HEK293 (cell line): Measurements from ENCODE around the gene MVP.
A peak's percentile ranks its signal among the peaks of the same experiment; 100 is the strongest.

Source experiments
- BCL11A ChIP-seq: fragments of 450-650 bp; formaldehyde crosslinking; IDR thresholded peaks from 2 replicates; pipeline ENCODE4 v1.5.1; 2016; ENCODE audit warnings: low read depth, missing biosample characterization, missing genetic modification characterization
- GLI4 ChIP-seq: fragments of 450-650 bp; formaldehyde crosslinking; IDR thresholded peaks from 2 replicates; pipeline ENCODE4 v1.5.1; 2016; ENCODE audit warnings: missing biosample characterization, missing genetic modification characterization
- KLF8 ChIP-seq: fragments of 450-650 bp; formaldehyde crosslinking; IDR thresholded peaks from 2 replicates; pipeline ENCODE4 v1.5.1; 2016; ENCODE audit warnings: missing biosample characterization, missing genetic modification characterization
- TCF7L2 ChIP-seq: IDR thresholded peaks from 2 replicates; pipeline ENCODE4 v1.6.1; 2011; ENCODE audit warnings: low read depth, mild to moderate bottlenecking, inconsistent platforms, low read length, moderate library complexity, borderline replicate concordance
- WT1 ChIP-seq: fragments of 450-650 bp; formaldehyde crosslinking; IDR thresholded peaks from 2 replicates; pipeline ENCODE4 v1.5.1; 2016; ENCODE audit warnings: missing biosample characterization, missing genetic modification characterization
- ZBTB20 ChIP-seq: fragments of 450-650 bp; formaldehyde crosslinking; IDR thresholded peaks from 2 replicates; pipeline ENCODE4 v1.5.1; 2016; ENCODE audit warnings: missing biosample characterization, missing genetic modification characterization
- ZFP37 ChIP-seq: fragments of 450-650 bp; formaldehyde crosslinking; IDR thresholded peaks from 2 replicates; pipeline ENCODE4 v1.5.1; 2016; ENCODE audit warnings: missing biosample characterization, missing genetic modification characterization
- ZNF132 ChIP-seq: fragments of 450-650 bp; formaldehyde crosslinking; IDR thresholded peaks from 2 replicates; pipeline ENCODE4 v1.5.1; 2017; ENCODE audit warnings: missing biosample characterization, missing genetic modification characterization, borderline replicate concordance
- ZNF133 ChIP-seq: fragments of 450-650 bp; formaldehyde crosslinking; IDR thresholded peaks from 2 replicates; pipeline ENCODE4 v1.5.1; 2016; ENCODE audit warnings: missing biosample characterization, missing genetic modification characterization
- ZNF138 ChIP-seq: fragments of 450-650 bp; formaldehyde crosslinking; IDR thresholded peaks from 2 replicates; pipeline ENCODE4 v1.5.1; 2016; ENCODE audit warnings: missing biosample characterization, missing genetic modification characterization, borderline replicate concordance
- ZNF146 ChIP-seq: fragments of 450-650 bp; formaldehyde crosslinking; IDR thresholded peaks from 2 replicates; pipeline ENCODE4 v1.5.1; 2016; ENCODE audit warnings: missing biosample characterization, missing genetic modification characterization
- ZNF174 ChIP-seq: fragments of 450-650 bp; formaldehyde crosslinking; IDR thresholded peaks from 2 replicates; pipeline ENCODE4 v1.5.0; 2017; ENCODE audit warnings: missing biosample characterization, mild to moderate bottlenecking, missing genetic modification characterization
- ZNF302 ChIP-seq: fragments of 450-650 bp; formaldehyde crosslinking; IDR thresholded peaks from 2 replicates; pipeline ENCODE4 v1.5.1; 2016; ENCODE audit warnings: missing biosample characterization, missing genetic modification characterization, low read depth
- ZNF324 ChIP-seq: fragments of 450-650 bp; formaldehyde crosslinking; IDR thresholded peaks from 2 replicates; pipeline ENCODE4 v1.5.1; 2016; ENCODE audit warnings: missing biosample characterization, missing genetic modification characterization
- ZNF366 ChIP-seq: fragments of 450-650 bp; formaldehyde crosslinking; conservative IDR thresholded peaks from 2 replicates; pipeline ENCODE4 v1.5.1; 2016; ENCODE audit warnings: missing biosample characterization, missing genetic modification characterization
- ZNF394 ChIP-seq: fragments of 450-650 bp; formaldehyde crosslinking; IDR thresholded peaks from 2 replicates; pipeline ENCODE4 v1.5.1; 2016; ENCODE audit warnings: missing biosample characterization, missing genetic modification characterization, mild to moderate bottlenecking, moderate library complexity, borderline replicate concordance
- ZNF48 ChIP-seq: fragments of 450-650 bp; formaldehyde crosslinking; IDR thresholded peaks from 2 replicates; pipeline ENCODE4 v1.5.1; 2016; ENCODE audit warnings: missing biosample characterization, missing genetic modification characterization
- ZNF501 ChIP-seq: fragments of 450-650 bp; formaldehyde crosslinking; IDR thresholded peaks from 2 replicates; pipeline ENCODE4 v1.5.1; 2016; ENCODE audit warnings: missing biosample characterization, missing genetic modification characterization
- ZNF629 ChIP-seq: fragments of 450-650 bp; formaldehyde crosslinking; IDR thresholded peaks from 2 replicates; pipeline ENCODE4 v1.5.1; 2017; ENCODE audit warnings: missing biosample characterization, missing genetic modification characterization
- ZNF664 ChIP-seq: fragments of 450-650 bp; formaldehyde crosslinking; IDR thresholded peaks from 2 replicates; pipeline ENCODE4 v1.5.1; 2016; ENCODE audit warnings: missing biosample characterization, missing genetic modification characterization
- ZNF777 ChIP-seq: fragments of 450-650 bp; formaldehyde crosslinking; IDR thresholded peaks from 2 replicates; pipeline ENCODE4 v1.5.1; 2017; ENCODE audit warnings: missing biosample characterization, missing genetic modification characterization, borderline replicate concordance
- TF ChIP-seq, protein P1 (sequence below): fragments of 450-650 bp; formaldehyde crosslinking; conservative IDR thresholded peaks from 2 replicates; pipeline ENCODE4 v1.5.1; 2016; ENCODE audit warnings: low read depth, missing biosample characterization, missing genetic modification characterization
- TF ChIP-seq, protein P2 (sequence below): fragments of 450-650 bp; formaldehyde crosslinking; IDR thresholded peaks from 2 replicates; pipeline ENCODE4 v1.5.1; 2016; ENCODE audit warnings: missing biosample characterization, missing genetic modification characterization, borderline replicate concordance
- TF ChIP-seq, protein P3 (sequence below): IDR thresholded peaks from 2 replicates; pipeline ENCODE4 v1.6.1; 2011; ENCODE audit warnings: mild to moderate bottlenecking, low read depth, low read length, borderline replicate concordance
- TF ChIP-seq, protein P4 (sequence below): fragments of 450-650 bp; formaldehyde crosslinking; IDR thresholded peaks from 2 replicates; pipeline ENCODE4 v1.5.1; 2016; ENCODE audit warnings: missing biosample characterization, missing genetic modification characterization
- TF ChIP-seq, protein P5 (sequence below): fragments of 450-650 bp; formaldehyde crosslinking; IDR thresholded peaks from 2 replicates; pipeline ENCODE4 v1.5.1; 2016; ENCODE audit warnings: missing biosample characterization, missing genetic modification characterization
- TF ChIP-seq, protein P6 (sequence below): fragments of 450-650 bp; formaldehyde crosslinking; IDR thresholded peaks from 2 replicates; pipeline ENCODE4 v1.5.1; 2017; ENCODE audit warnings: missing biosample characterization, missing genetic modification characterization

The MVP gene

DNA sequence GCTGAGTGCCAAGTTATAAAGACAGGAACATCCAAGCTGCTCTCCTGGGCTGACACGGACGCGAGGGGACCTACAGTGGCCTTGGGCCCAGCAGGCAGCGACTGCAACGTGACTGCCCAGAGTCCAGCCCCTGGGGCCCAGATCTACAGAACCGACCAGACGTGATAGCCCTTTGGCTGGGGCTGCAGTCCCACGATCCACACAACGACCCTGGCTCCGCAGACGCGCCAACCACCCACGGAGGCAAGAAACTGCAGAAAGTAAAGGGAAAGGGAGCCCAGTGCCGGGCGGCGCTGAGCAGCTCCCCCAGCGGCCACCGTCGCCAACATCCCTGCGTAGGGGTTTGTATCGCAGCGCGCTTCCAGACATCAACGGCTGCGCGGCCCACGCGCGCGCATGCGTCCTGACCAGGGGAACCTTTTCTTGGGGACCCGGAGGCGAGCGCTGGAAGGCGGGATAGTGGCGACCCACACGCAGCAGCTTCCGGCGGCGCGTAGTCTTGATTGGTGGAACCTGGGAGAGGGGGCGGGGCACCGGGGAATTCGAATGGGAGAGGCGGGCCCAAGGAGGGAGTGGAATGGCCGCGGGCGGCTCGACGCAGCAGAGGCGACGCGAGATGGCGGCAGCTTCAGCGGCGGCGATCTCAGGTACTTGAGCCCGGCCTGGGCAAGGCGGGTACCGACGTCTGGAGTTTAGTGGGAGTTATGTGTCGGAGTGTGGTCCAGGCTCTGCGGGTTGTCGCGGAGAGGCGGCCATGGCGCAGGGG lies 29.9 kb upstream of the MVP start, which contains the start of gene KIF22 (continued):
- TF ChIP-seq, protein P1, sequence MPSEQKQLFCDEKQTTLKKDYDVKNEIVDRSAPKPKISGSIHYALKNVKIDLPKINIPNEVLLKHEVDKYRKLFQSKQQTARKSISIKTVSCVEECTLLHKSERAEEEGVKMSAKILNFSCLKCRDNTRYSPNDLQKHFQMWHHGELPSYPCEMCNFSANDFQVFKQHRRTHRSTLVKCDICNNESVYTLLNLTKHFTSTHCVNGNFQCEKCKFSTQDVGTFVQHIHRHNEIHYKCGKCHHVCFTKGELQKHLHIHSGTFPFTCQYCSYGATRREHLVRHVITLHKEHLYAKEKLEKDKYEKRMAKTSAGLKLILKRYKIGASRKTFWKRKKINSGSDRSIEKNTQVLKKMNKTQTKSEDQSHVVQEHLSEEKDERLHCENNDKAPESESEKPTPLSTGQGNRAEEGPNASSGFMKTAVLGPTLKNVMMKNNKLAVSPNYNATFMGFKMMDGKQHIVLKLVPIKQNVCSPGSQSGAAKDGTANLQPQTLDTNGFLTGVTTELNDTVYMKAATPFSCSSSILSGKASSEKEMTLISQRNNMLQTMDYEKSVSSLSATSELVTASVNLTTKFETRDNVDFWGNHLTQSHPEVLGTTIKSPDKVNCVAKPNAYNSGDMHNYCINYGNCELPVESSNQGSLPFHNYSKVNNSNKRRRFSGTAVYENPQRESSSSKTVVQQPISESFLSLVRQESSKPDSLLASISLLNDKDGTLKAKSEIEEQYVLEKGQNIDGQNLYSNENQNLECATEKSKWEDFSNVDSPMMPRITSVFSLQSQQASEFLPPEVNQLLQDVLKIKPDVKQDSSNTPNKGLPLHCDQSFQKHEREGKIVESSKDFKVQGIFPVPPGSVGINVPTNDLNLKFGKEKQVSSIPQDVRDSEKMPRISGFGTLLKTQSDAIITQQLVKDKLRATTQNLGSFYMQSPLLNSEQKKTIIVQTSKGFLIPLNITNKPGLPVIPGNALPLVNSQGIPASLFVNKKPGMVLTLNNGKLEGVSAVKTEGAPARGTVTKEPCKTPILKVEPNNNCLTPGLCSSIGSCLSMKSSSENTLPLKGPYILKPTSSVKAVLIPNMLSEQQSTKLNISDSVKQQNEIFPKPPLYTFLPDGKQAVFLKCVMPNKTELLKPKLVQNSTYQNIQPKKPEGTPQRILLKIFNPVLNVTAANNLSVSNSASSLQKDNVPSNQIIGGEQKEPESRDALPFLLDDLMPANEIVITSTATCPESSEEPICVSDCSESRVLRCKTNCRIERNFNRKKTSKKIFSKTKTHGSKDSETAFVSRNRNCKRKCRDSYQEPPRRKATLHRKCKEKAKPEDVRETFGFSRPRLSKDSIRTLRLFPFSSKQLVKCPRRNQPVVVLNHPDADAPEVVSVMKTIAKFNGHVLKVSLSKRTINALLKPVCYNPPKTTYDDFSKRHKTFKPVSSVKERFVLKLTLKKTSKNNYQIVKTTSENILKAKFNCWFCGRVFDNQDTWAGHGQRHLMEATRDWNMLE (tag by site-specific recombination) = peak; percentile 41; the same call in 1 of the 2 replicates
- TF ChIP-seq, protein P2, sequence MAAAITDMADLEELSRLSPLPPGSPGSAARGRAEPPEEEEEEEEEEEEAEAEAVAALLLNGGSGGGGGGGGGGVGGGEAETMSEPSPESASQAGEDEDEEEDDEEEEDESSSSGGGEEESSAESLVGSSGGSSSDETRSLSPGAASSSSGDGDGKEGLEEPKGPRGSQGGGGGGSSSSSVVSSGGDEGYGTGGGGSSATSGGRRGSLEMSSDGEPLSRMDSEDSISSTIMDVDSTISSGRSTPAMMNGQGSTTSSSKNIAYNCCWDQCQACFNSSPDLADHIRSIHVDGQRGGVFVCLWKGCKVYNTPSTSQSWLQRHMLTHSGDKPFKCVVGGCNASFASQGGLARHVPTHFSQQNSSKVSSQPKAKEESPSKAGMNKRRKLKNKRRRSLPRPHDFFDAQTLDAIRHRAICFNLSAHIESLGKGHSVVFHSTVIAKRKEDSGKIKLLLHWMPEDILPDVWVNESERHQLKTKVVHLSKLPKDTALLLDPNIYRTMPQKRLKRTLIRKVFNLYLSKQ = no peak
- no peak for TF ChIP-seq ZFP37 (tag by site-specific recombination)
- TF ChIP-seq, protein P3, sequence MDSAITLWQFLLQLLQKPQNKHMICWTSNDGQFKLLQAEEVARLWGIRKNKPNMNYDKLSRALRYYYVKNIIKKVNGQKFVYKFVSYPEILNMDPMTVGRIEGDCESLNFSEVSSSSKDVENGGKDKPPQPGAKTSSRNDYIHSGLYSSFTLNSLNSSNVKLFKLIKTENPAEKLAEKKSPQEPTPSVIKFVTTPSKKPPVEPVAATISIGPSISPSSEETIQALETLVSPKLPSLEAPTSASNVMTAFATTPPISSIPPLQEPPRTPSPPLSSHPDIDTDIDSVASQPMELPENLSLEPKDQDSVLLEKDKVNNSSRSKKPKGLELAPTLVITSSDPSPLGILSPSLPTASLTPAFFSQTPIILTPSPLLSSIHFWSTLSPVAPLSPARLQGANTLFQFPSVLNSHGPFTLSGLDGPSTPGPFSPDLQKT = peak; percentile 28; the same call in 1 of the 2 replicates
- TF ChIP-seq GLI4 = peak; percentile 85
- no peak for TF ChIP-seq ZNF664
- peak; percentile 46; the same call in 1 of the 2 replicates for TF ChIP-seq ZNF324 (tag by site-specific recombination)
- TF ChIP-seq ZNF138 (tag by site-specific recombination) = no peak
- no peak; the same call in 1 of the 2 replicates for TF ChIP-seq ZNF394 (tag by site-specific recombination)
- no peak for TF ChIP-seq TCF7L2
- TF ChIP-seq ZNF501 (tag by site-specific recombination) = peak; percentile 88
- no peak for TF ChIP-seq BCL11A (tag by site-specific recombination)
- TF ChIP-seq KLF8 (tag by site-specific recombination) = peak; percentile 59; the same call in 1 of the 2 replicates
- TF ChIP-seq, protein P4, sequence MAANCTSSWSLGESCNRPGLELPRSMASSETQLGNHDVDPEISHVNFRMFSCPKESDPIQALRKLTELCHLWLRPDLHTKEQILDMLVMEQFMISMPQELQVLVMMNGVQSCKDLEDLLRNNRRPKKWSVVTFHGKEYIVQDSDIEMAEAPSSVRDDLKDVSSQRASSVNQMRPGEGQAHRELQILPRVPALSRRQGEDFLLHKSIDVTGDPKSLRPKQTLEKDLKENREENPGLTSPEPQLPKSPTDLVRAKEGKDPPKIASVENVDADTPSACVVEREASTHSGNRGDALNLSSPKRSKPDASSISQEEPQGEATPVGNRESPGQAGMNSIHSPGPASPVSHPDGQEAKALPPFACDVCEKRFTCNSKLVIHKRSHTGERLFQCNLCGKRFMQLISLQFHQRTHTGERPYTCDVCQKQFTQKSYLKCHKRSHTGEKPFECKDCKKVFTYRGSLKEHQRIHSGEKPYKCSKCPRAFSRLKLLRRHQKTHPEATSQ = 0 out of 2 replicates have a peak, but pooled peaks have one; percentile 9
- TF ChIP-seq ZNF302 (tag by site-specific recombination) = no peak
- TF ChIP-seq ZNF629 (tag by site-specific recombination) = peak; percentile 70
- no peak for TF ChIP-seq ZNF132
- TF ChIP-seq, protein P5, sequence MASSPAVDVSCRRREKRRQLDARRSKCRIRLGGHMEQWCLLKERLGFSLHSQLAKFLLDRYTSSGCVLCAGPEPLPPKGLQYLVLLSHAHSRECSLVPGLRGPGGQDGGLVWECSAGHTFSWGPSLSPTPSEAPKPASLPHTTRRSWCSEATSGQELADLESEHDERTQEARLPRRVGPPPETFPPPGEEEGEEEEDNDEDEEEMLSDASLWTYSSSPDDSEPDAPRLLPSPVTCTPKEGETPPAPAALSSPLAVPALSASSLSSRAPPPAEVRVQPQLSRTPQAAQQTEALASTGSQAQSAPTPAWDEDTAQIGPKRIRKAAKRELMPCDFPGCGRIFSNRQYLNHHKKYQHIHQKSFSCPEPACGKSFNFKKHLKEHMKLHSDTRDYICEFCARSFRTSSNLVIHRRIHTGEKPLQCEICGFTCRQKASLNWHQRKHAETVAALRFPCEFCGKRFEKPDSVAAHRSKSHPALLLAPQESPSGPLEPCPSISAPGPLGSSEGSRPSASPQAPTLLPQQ (tag by site-specific recombination) = peak; percentile 66; the same call in 1 of the 2 replicates
- no peak for TF ChIP-seq ZNF174 (tag by site-specific recombination)
- TF ChIP-seq ZNF133 (tag by site-specific recombination) = no peak
- TF ChIP-seq, protein P6, sequence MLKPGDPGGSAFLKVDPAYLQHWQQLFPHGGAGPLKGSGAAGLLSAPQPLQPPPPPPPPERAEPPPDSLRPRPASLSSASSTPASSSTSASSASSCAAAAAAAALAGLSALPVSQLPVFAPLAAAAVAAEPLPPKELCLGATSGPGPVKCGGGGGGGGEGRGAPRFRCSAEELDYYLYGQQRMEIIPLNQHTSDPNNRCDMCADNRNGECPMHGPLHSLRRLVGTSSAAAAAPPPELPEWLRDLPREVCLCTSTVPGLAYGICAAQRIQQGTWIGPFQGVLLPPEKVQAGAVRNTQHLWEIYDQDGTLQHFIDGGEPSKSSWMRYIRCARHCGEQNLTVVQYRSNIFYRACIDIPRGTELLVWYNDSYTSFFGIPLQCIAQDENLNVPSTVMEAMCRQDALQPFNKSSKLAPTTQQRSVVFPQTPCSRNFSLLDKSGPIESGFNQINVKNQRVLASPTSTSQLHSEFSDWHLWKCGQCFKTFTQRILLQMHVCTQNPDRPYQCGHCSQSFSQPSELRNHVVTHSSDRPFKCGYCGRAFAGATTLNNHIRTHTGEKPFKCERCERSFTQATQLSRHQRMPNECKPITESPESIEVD (tag by site-specific recombination) = no peak
- peak; percentile 77; the same call in 1 of the 2 replicates for TF ChIP-seq ZNF366 (tag by site-specific recombination)
- TF ChIP-seq WT1 (tag by site-specific recombination) = peak; percentile 69
- TF ChIP-seq ZNF48 (tag by site-specific recombination) = no peak
- TF ChIP-seq ZNF146 (tag by site-specific recombination) = 0 out of 2 replicates have a peak, but pooled peaks have one; percentile 54
- TF ChIP-seq ZNF777 = no peak
- 0 out of 2 replicates have a peak, but pooled peaks have one; percentile 44 for TF ChIP-seq ZBTB20 (tag by site-specific recombination)
